Measurements from ENCODE around the gene RGL1. TPM values are rescaled to one million over a fixed set of nuclear protein-coding genes. Genes with fewer than 3 reads are reported as not detected.

Gene RGL1
- total and polyA plus RNA-seq, 2 experiments from 2014 or later: 17.9 to 30.7 TPM

- no peak for DNase-seq (ENCODE audit: low spot score)
- no peak overlapping the region for H2AFZ ChIP-seq
- H3K27ac ChIP-seq: no peak overlapping the region
- no peak overlapping the region for H3K4me2 ChIP-seq
- H3K4me3 ChIP-seq: no peak overlapping the region
- H4K20me1 ChIP-seq (ENCODE audit: insufficient read depth, poor library complexity, severe bottlenecking): no peaks in the 10 kb centered on the region
- H3K79me2 ChIP-seq: no peaks in the 10 kb centered on the region
- TF ChIP-seq EZH2phosphoT487 (IDR thresholded peaks at IDR 0.05; ENCODE audit: low read depth, severe bottlenecking, unreplicated experiment): no peak
- TF ChIP-seq CTCF (IDR thresholded peaks at IDR 0.05; ENCODE audit: poor library complexity): no peak
- TF ChIP-seq EZH2 (IDR thresholded peaks at IDR 0.05; ENCODE audit: borderline replicate concordance): no peak
- no peaks in the 10 kb centered on the region for H3K27me3 ChIP-seq
- no peaks in the 10 kb centered on the region for H3K4me1 ChIP-seq (ENCODE audit: insufficient read depth)
- WGBS (ENCODE audit: low lambda C conversion rate, missing lambda C conversion rate): 87% methylated on average over 3 of the region's 3 CpGs
- H3K36me3 ChIP-seq (replicated peaks; ENCODE audit: insufficient read depth, low read depth): no peaks in the 10 kb centered on the region
- H3K9me3 ChIP-seq (ENCODE audit: low read depth): no peaks in the 10 kb centered on the region
- H3K9me2 ChIP-seq (replicated peaks; ENCODE audit: insufficient read depth): no peaks in the 10 kb centered on the region
These were observed 170.7 kb downstream of the RGL1 start for GRCh38 chr1:183975651-183976050.

GRCh38 chr1:183977717-183978116, 172.8 kb downstream of the RGL1 start:
- DNase-seq (ENCODE audit: low spot score): no peak
- Histone ChIP-seq H3K9me3 (ENCODE audit: low read depth) (no peaks in the 10 kb centered on the region), H2AFZ (no peak overlapping the region), H4K20me1 (ENCODE audit: insufficient read depth, poor library complexity, severe bottlenecking) (no peaks in the 10 kb centered on the region), H3K27me3 (no peaks in the 10 kb centered on the region), H3K27ac (no peak overlapping the region), H3K4me1 (ENCODE audit: insufficient read depth) (no peaks in the 10 kb centered on the region), H3K36me3 (replicated peaks; ENCODE audit: insufficient read depth, low read depth) (no peaks in the 10 kb centered on the region), H3K9me2 (replicated peaks; ENCODE audit: insufficient read depth) (no peaks in the 10 kb centered on the region), H3K79me2 (no peaks in the 10 kb centered on the region), H3K4me2 (no peak overlapping the region), H3K4me3 (no peak overlapping the region)
- TF ChIP-seq EZH2 (IDR thresholded peaks at IDR 0.05; ENCODE audit: borderline replicate concordance) (no peak), CTCF (IDR thresholded peaks at IDR 0.05; ENCODE audit: poor library complexity) (no peak)
- WGBS (ENCODE audit: low lambda C conversion rate, missing lambda C conversion rate): 81% methylated on average over 2 of the region's 2 CpGs

Other genes starting within 250 kb of the RGL1 start
- 2.4 and 13.7 TPM in 2 replicates for gene NCF2, start 214.7 kb upstream of the RGL1 start, total RNA-seq
- gene NCF2, start 214.7 kb upstream of the RGL1 start, polyA plus RNA-seq: 0.52 and 3.1 TPM in 2 replicates
- gene ARPC5, start 169.3 kb upstream of the RGL1 start, total RNA-seq: 144 TPM in 2 replicates
- 183 and 192 TPM in 2 replicates for gene ARPC5, start 169.3 kb upstream of the RGL1 start, polyA plus RNA-seq
- gene APOBEC4, start 151.8 kb upstream of the RGL1 start, total RNA-seq: 0.37 TPM in 1 of 2 replicates, not detected in the other
- not detected in 2 replicates for gene APOBEC4, start 151.8 kb upstream of the RGL1 start, polyA plus RNA-seq
- gene COLGALT2, start 232.6 kb downstream of the RGL1 start, total RNA-seq: 1.5 and 1.7 TPM in 2 replicates
- 0.39 and 0.66 TPM in 2 replicates for gene COLGALT2, start 232.6 kb downstream of the RGL1 start, polyA plus RNA-seq
- 46.5 and 61.0 TPM in 2 replicates for gene TSEN15, start 246.6 kb downstream of the RGL1 start, total RNA-seq
- 20.7 and 35.7 TPM in 2 replicates for gene TSEN15, start 246.6 kb downstream of the RGL1 start, polyA plus RNA-seq